ENCODE results near the gene CTTNBP2NL. TPM values are rescaled to one million over a fixed set of nuclear protein-coding genes. Genes with fewer than 3 reads are reported as not detected.
A peak's percentile ranks its signal among the peaks of the same experiment; 100 is the strongest.

The CTTNBP2NL gene, protein sequence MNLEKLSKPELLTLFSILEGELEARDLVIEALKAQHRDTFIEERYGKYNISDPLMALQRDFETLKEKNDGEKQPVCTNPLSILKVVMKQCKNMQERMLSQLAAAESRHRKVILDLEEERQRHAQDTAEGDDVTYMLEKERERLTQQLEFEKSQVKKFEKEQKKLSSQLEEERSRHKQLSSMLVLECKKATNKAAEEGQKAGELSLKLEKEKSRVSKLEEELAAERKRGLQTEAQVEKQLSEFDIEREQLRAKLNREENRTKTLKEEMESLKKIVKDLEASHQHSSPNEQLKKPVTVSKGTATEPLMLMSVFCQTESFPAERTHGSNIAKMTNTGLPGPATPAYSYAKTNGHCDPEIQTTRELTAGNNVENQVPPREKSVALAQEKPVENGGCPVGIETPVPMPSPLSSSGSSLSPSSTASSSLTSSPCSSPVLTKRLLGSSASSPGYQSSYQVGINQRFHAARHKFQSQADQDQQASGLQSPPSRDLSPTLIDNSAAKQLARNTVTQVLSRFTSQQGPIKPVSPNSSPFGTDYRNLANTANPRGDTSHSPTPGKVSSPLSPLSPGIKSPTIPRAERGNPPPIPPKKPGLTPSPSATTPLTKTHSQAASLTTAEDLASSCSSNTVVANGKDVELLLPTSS
- 19.2 and 24.3 TPM in 2 replicates for total RNA-seq (2014; rRNA removed; shearing (Covaris generic))
- 32.9 and 38.4 TPM in 2 replicates for polyA plus RNA-seq (2016; fragmentation: Nextera tagmentation; extraction: Ambion mirVana)

DNA sequence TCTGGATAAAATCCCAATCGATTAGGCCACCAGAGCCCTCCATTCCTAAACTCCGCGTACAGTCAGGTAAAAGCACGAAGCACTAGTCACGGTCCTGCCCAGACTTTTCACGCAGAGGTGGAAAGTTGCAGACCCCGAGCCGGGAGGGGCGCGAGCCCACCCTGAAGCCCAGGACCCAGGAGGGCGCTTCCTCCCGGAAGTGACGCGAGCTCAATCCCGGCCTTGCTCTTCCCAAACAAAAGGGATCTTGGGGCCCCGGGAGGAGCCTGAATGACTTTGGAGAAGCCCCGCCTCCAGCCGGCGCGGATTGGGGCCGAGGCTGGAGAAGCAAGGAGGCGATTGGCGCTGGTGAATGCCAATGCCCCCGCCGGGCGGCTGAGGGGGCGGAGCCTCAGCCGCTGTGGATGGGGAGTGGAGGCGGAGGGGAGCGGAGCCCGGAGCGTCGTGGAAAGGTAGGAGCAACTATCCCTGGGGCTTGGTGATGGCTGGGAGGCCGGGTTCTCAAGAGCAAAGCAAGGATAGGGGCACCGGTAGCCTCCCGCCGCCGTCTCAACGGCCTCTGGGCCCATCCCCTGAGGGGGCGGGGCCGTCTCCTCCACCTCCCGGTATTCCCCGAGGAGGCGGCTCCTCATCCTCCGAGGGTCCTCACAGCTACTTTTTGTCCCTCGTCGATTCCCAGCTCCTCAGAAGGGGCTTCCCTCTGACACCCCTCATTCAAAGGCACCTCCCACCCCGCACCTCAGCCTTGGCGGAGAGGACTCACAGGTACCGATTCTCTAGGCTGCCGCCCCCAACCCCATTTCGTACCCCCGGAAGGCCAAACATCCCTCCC is at the start of gene CTTNBP2NL:
Gene CTTNBP2NL (plus strand): TSS at position 394 of the 832 bp plus-strand sequence. CDS start 19,952 bp downstream, outside the sequence.
- no peaks in the 10 kb centered on the region for H3K36me3 ChIP-seq (ENCODE audit: low read depth)
- H3K4me1 ChIP-seq (ENCODE audit: insufficient read depth), result peaks cover 55% of the 10 kb centered on the region
- TF ChIP-seq EZH2 (IDR thresholded peaks at IDR 0.05; ENCODE audit: insufficient read depth, poor library complexity, severe bottlenecking) (no peak), EZH2phosphoT487 (IDR thresholded peaks at IDR 0.05; ENCODE audit: insufficient read depth, low read depth) (no peak)
- H2AFZ ChIP-seq, result peak within 1 kb of the TSS; percentile 84
- no peaks in the 10 kb centered on the region for H3K9me3 ChIP-seq (ENCODE audit: low read depth)
- peak; percentile 99 for DNase-seq
- peak within 1 kb of the TSS; percentile 93 for H3K27ac ChIP-seq
- peak within 1 kb of the TSS; percentile 83 for H3K9ac ChIP-seq
- peaks cover 66% of the 10 kb centered on the region for H3K79me2 ChIP-seq (ENCODE audit: insufficient read depth)
- H3K9me2 ChIP-seq (ENCODE audit: insufficient read depth), result no peaks in the 10 kb centered on the region
- H4K20me1 ChIP-seq (ENCODE audit: insufficient read depth), result no peaks in the 10 kb centered on the region
- H3F3A ChIP-seq (ENCODE audit: insufficient read depth), result peaks cover 25% of the 10 kb centered on the region
- H3K4me3 ChIP-seq, result peak within 1 kb of the TSS; percentile 97
- peak within 1 kb of the TSS; percentile 94 for H3K4me2 ChIP-seq (ENCODE audit: unreplicated experiment)
- WGBS, 2 experiments (ENCODE audit: low coverage in 1 of 2, low lambda C conversion rate in 2 of 2, missing lambda C conversion rate in 2 of 2), result 1% methylated on average over 42 to 50 of the region's 53 CpGs
- in situ Hi-C loops (cut with MboI), result loop anchor here (10.0 kb wide), 2 partner anchors 69 to 219 kb away; partner anchors contain the start of genes CAPZA1 and ST7L
- H3K27me3 ChIP-seq (replicated peaks; ENCODE audit: insufficient read depth), result no peaks in the 10 kb centered on the region

DNA sequence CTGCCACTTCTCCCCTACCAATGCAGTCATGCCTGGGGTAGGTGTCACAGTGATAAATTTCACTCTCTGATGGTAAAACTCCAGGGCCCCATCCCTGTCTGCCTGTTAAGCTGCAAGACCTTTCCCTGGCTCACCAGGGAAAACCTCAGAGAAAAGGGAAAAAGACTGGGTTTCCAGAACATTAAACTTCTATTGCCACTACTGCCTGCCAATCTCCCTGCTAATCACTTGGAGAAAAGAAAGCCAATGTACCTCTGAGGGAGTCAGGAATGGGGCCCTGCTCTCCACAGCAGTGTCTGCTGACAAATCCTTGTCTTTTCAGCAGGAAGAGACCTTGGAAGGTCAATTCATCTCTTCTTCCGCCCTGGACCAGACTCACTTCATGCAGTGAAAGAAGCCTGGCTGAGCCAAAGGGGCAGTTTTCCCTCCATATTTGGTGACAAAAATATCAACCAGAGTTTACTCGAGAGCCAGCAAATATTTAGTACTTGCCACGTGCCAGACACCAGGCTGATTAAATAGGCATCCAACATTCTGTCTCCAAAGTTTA is 49.1 kb upstream of the CTTNBP2NL start:
- Histone ChIP-seq H3K9me3 (ENCODE audit: low read depth) (no peaks in the 10 kb centered on the region), H3K27me3 (replicated peaks; ENCODE audit: insufficient read depth) (peaks cover 12% of the 10 kb centered on the region), H3K4me1 (ENCODE audit: insufficient read depth) (no peaks in the 10 kb centered on the region), H4K20me1 (ENCODE audit: insufficient read depth) (no peaks in the 10 kb centered on the region), H3K4me2 (ENCODE audit: unreplicated experiment) (no peak overlapping the region), H3F3A (ENCODE audit: insufficient read depth) (no peaks in the 10 kb centered on the region), H3K36me3 (ENCODE audit: low read depth) (no peaks in the 10 kb centered on the region), H2AFZ (no peak overlapping the region), H3K9ac (no peak overlapping the region), H3K9me2 (ENCODE audit: insufficient read depth) (no peaks in the 10 kb centered on the region), H3K79me2 (ENCODE audit: insufficient read depth) (no peaks in the 10 kb centered on the region), H3K27ac (no peak overlapping the region), H3K4me3 (no peak overlapping the region)
- in situ Hi-C loops (cut with MboI), result no loop called here
- 2 to 6% methylated on average over 3 of the region's 3 CpGs for WGBS, 2 experiments (ENCODE audit: low coverage in 1 of 2, low lambda C conversion rate in 2 of 2, missing lambda C conversion rate in 2 of 2)
- DNase-seq, result no peak
- TF ChIP-seq EZH2phosphoT487 (IDR thresholded peaks at IDR 0.05; ENCODE audit: insufficient read depth, low read depth) (no peak), EZH2 (IDR thresholded peaks at IDR 0.05; ENCODE audit: insufficient read depth, poor library complexity, severe bottlenecking) (no peak)

DNA sequence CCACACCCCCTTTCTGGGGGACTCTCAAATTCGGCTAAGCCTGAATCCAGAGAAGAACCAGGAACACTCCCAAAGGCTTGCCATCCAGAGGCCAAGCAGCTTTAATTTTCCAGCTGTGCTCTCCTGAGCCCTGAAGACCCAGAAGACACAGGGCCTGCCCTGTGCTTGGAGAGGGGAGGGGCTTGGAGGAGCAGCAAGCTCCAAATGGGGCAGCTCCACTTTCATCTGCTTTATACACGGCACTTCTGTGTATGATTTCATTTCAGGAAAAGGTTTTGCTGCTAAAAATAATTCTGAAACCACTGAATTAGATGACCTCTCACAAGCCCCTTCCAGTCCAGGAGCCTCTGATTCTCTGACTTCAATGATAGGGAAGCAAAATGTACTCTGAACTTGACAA is 39.2 kb upstream of the CTTNBP2NL start:
- Histone ChIP-seq H3K4me1 (ENCODE audit: insufficient read depth) (peaks cover 22% of the 10 kb centered on the region), H2AFZ (no peak overlapping the region), H3K36me3 (ENCODE audit: low read depth) (no peaks in the 10 kb centered on the region), H3F3A (ENCODE audit: insufficient read depth) (peaks cover 17% of the 10 kb centered on the region; the same call in 1 of the 2 replicates), H3K79me2 (ENCODE audit: insufficient read depth) (no peaks in the 10 kb centered on the region), H3K4me2 (ENCODE audit: unreplicated experiment) (no peak overlapping the region), H3K4me3 (no peak overlapping the region), H3K27ac (no peak overlapping the region), H3K27me3 (replicated peaks; ENCODE audit: insufficient read depth) (no peaks in the 10 kb centered on the region), H3K9ac (no peak overlapping the region), H3K9me3 (ENCODE audit: low read depth) (no peaks in the 10 kb centered on the region), H3K9me2 (ENCODE audit: insufficient read depth) (no peaks in the 10 kb centered on the region), H4K20me1 (ENCODE audit: insufficient read depth) (no peaks in the 10 kb centered on the region)
- 27 to 43% methylated on average over 2 of the region's 2 CpGs for WGBS, 2 experiments (ENCODE audit: low coverage in 1 of 2, low lambda C conversion rate in 2 of 2, missing lambda C conversion rate in 2 of 2)
- no peak for DNase-seq
- TF ChIP-seq EZH2 (IDR thresholded peaks at IDR 0.05; ENCODE audit: insufficient read depth, poor library complexity, severe bottlenecking) (no peak), EZH2phosphoT487 (IDR thresholded peaks at IDR 0.05; ENCODE audit: insufficient read depth, low read depth) (no peak)
- in situ Hi-C loops (cut with MboI), result loop anchor here (25.0 kb wide), 1 partner anchor 869 kb away; no protein-coding TSS in a partner anchor

Measured in GM23248 (cell line).